HG03039 (cell line): ENCODE measurements around the gene GOLGA7B.

Experiments
- ATAC-seq: cut with Tn5 transposase; IDR thresholded peaks from one replicate; pipeline ENCODE4 v1.9.1; 2021; ENCODE audit warnings: mild to moderate bottlenecking, moderate library complexity; ENCODE audit not compliant: unreplicated experiment

GOLGA7B gene

DNA sequence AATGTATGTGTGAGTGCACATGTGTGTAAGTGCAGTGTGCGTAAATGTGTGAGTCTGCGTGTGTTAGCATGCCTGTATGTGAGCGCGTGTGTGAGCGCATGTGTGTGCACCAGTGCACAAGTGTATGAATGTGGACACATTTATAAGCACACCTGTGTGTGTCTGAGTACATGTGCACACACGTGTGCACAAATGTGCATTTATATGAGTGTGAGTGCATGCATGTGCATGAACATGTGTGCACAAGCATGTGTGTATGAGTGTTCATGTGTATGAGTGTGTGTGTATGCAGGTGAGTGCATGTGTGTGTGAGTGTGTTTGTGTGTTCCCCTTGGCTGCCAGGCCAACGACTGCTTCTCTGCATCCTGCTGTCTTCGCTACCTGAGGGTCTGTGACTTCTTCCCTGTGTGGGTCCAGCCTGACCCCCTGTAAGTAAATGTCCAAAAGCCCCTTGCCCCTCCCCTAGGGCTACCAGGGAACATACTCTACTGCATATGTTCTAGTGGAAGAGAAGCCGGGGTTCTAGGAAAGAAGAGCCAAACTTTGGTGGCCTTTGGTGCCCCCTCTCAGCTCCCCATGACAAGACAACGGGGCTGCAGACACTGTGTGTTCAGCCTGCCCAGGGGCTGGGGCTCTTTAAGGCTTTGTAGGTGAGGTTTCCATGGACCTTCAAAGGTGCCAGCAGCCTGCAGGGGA is 17.0 kb downstream of the GOLGA7B start:
- ATAC-seq: no peak

DNA sequence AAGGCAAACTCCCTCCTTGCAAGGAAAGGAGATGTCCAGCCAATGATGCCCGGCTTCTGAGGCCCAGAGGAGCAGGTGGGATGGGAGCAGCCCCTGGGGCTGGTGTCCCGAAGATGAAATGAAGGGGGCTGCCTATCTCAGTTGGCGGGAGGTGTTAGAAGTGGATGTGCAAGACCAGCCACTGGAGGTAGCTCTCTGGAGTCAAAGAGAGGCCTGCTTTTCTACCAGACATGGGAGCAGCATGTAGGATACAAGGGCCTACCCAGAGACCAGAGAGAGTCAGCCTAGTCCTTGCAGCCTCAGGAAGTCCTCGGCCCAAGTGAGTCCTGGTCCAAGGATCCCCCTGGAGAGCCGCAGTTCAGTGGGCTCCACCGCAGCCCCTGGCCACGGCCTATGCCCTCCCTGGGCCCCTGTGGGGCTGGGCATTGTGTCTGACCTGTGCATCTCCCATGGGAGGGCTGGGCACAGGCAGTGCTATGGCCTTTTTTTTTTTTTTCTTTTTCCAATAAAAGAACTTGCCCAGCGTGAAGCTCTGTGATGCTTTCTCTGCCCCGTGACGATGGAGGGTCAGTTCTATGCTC is 17.7 kb downstream of the GOLGA7B start:
- no peak for ATAC-seq

DNA sequence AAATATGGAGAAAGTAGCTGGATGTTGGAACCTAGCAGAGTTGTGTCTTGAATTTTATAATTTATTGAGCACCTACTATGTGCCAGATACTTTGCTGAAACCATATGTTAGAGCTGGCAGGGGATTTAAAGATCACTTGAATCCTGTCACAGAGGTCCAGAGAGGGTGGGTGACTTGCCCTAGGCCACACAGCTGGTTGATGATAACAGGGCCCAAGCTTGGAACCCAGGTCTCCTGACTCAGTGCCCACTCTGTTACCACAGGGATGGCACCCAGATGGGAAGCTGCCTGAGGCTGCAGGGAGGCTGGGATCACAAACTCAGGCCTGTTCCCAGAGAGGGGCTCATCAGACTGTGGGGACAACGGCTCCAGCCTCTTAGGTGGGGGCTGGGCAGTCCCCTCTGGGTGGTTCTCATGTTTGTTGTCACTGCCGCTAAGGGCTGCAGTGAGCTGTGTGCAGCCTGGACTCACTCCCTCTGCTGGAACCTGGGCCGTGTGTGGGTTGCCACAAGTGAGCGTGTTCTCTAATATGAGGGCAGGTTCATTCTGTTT is 18.6 kb downstream of the GOLGA7B start:
- no peak for ATAC-seq

DNA sequence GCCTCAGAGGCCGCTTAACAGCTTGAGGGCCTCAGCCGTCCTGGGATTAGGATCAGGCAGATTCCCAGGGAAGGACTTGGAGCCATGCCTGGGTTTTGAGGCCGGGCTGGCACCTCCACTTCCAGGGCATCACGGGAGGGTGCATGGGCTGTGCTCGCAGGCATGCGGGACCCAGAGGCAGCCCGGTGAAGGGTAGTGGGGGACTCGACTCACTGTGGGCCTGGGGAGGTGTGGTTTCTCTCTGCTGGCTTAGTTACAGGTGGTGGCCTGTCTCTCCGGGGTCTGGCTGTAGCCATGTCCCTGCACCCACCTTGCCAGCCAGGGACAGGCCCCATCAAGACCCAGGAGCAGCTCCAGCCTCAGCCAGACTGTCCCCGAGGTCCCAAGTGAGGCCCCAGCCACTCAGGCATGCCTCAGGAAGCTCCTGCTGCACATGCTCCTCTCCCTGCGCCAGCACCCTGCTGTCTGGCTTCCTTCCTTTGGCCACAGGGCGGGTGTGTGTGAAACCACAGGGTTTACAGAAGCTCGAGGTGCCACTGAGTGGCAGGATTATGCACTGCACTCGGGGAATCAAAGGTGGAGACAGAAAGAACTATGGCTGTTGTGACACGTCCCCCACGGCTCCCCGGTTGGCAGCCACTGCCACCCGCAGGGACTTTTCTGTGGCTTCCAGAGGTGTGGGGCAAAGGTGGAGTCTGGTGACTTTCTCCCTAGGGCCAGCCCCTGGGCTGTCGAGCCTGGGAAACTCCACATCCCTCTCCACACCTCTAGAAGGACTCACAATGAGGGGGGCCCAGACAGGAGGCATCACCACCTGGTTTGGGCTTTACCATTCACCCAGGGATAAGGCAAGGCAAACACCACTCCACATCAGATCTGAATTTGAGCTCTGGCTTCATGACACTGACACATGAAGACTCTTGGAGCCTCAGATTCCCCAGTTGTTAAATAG is 19.7 kb downstream of the GOLGA7B start:
- peak; percentile 78 for ATAC-seq

DNA sequence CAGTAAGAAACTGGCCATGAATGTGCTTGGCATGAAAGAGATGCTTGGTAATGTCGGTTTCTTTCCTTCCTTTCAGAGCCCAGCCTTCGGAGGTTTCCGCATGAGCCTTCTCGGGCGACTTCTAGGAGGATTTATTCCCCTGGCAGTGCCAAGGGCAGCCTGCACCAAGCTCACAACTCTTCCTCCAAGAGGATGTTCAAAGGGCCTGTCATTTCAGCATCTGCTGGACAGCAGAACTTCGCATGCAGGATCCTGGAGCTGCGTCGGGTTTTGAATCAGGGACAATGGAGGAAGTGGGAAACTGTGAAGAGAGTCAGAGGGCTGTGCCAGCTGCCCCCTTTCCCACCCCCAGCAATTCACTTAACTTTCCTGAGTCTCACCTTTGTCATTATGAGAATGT is 21.3 kb downstream of the GOLGA7B start:
- no peak for ATAC-seq

DNA sequence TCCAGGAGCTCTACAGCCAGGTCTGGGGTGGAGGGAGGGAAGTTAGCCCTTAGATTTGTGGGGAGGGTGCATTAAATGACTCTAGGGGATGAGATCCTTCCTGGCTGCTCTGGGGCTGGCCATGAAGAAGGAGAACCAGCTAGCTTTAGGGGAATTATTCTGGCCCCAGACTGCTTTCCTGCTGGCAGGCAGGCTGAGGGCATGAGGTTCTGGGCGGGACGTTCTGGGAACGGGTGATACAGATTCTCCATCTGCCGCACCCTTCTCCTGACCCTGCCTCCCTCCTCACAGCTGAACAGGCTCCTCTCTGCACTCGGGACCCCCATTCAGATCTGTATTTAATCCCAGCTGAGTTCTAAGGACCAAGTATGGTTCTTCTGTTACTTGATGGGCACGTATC is 23.9 kb downstream of the GOLGA7B start:
- ATAC-seq: no peak

DNA sequence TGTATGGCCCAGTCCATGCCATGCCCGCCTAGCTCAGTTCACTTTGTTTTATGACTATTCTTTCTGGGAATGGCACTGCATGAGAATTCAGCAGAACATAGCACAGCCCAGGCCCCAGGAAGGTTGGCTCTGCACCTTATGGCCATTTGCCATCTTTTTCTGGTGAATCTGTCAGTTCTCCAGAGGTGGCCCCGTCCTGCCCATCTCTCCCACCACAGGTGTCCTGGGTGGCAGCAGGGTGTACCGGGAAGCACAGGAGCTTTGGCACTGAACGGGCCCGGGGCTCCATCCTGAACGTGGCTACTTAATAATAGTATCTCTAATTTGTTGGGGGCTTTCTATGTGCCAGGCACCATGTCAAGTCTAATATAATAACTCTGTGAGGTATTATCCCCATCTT is 24.7 kb downstream of the GOLGA7B start:
- ATAC-seq: no peak

DNA sequence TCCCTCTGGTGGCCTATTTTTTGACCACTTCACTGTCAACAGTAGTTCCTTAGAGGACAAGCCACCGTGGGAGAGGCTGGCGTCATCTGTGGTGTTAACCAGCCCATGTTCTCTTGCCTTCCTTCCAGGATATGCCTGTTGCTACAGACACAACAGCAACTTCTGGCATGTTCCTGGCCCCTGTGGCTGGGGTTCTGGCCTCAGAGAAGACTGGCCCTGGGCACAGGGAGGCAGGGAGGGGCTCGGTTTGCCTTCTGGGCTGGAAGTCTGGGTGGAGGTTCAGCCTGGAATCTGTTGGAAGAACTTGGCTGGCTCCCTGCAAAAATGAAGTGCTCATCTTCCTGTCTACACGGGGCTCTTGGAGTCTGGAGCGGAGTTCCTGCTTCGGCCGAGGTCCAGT is 25.7 kb downstream of the GOLGA7B start:
- no peak for ATAC-seq

DNA sequence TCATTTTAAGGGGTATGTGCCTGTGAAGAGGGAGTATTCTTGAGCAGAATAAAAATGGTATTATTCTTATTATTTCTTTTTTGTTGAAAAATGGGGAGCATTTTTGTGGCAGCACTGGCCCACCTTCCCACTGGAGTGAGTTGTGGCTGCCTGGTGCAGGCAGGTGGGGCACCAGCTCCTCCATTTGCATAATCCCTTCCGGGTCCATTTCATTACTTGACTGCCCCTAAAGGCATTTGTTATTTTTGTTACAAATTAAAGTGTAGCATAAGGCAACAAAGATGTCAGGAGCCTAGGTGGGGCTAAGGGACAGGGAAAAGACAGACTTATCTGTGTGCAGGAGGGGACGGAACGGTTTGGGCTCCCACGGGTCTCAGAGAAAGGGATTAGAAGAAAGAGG is 26.8 kb downstream of the GOLGA7B start:
- ATAC-seq: no peak

DNA sequence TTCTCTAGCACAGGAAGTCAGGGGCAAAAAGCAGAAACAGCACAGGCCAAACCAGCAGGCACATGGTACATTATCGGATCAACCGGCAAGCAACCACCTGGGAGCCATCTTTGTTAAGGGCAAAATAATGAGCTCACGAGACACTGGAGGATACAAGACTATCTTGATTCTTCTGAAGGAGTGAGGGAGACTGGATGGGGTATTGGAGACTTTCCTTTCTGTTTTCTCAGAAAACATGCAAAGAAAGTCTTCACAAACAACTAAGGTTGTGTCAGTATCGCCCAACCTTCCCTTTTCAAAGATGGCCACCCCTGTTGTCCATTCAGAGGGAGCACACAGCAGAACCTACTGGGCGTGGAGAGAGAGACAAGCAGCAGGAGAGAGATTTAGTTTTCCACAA is 29.6 kb downstream of the GOLGA7B start:
- ATAC-seq: no peak

DNA sequence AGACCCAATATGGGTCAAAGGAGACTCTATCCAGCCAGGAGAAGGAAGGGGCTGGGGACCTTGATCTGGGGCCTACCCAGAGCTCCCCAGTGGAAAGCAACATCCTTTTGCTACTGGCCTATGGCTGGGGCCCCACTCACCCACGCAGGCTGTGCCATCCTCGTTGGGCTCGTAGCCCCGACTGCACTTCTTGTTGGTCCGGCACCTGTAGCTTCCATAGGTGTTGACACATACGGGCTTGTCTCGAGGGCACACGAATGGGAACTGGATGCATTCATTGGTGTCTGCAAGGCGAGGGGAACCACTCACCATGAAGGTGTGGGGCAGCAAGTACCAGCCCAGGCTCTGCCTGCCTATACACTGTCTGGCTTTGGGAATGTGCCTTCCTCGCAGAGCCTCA is 30.5 kb downstream of the GOLGA7B start:
- ATAC-seq: no peak

DNA sequence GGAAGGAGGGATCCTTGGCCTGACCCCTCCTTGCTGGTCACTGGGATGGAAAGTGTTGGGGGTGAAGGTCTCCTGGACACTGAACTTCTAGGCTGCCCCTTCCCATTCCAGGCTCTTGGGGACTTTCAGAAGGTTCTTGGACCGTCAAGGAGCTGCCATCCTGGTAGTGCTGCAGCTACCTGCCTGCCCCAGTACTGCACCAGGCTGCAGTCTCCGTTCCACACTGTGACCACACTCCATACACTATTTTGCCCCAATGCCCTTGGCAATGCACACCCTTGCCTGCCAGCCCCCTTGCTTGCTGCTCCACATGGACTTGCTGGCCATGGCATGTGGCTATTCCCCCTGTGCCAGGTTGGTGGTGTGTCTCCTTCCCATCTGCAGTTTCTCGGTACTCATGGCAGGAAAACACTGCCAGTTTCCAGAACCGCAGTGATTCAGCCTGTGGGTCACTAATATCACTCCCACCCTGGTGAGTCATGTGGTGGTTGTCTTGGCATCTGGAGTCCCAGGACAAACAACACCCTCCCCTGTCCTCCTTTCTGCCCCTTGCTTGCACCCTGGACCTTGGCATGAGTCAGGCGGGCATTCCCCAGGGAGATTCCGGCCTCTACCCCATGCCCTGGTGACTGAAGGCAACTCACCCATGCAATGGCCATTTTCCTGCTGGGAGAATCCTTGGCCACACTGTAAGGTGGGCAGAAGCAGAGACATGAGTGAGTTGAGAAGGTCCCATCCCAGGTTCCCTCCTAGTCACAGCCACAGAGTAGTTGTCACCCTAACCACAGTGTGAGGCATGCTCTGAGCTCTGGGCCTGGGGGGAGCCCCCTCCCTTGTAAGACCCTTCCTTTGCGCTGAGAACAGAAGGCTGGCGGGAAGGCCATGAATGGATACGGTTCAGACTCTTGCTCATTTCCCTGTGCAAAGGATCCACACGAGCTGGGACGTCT is 32.8 kb downstream of the GOLGA7B start:
- ATAC-seq: no peak

DNA sequence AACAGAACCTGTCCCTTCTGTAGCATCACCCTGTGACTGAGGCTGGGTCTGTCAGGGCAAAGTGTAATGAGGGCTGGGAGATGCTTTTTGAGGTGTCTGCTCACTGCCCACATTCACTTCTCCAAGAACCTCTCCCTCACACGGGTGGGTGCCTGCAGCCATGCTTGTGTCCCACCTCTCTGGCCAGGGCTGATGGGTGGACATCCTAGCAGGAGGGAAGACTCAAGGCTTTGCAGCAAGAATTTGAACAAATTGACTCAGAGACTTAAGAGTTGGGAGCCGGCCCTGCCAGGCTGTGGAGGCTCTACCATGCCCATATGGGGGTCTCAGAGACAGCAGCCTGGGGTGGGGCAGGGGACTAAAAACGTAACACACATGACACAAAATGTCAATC is 33.4 kb downstream of the GOLGA7B start:
- ATAC-seq: no peak

DNA sequence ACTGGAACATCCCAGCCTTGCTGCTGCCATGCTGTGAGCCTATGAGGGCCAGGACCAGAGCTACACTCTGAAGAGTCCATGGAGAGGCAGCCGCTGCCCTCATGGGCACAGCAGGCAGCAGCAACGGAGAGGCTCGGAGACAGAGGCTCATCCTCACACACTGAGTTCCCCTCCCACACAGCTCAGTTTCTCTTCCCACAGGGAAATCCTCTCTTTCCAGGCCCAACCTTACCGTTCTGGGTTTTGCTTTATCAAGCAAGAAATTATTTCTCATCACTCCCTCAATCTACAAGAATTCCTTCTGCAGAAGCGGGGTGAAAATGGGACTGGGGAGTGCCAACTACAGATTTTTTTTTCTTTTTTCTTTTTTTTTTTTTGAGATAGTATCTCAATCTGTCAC is 36.6 kb downstream of the GOLGA7B start:
- no peak for ATAC-seq

DNA sequence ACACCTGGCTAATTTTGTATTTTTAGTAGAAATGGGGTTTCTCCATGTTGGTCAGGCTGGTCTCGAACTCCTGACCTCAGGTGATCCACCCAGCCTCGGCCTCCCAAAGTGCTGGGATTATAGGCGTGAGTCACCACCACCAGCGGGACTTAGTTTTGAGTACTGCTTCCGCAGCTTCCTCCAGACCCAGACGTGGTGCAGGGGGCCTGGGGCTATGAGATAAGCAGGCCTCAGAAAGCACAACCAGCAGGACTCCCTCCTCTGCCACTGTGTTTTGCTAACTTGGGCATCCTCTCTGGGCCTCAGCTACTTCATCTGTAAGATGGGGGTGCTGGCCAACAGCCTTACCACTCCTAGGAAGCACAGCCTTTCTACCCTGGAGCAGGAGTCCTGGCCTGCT is 37.8 kb downstream of the GOLGA7B start:
- no peak for ATAC-seq

DNA sequence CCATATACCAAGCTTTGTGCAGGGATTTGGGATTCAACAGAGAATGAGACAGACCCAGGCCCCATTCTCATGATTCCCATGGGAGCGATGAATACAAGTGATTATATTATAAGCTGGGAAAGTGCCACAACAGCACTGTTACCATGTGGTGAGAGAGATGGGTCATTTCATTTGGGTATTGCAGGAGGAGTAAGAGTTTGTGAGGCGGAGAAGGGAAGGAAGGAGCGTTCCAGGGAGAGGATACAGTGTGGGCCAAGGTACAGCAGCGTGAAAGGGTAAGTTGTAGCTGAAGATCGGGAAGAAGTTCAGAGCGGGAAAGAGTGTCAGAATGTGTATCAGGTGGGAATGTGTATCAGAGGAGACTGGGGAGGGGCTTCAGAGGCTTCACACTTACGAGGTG is 38.5 kb downstream of the GOLGA7B start:
- no peak for ATAC-seq

DNA sequence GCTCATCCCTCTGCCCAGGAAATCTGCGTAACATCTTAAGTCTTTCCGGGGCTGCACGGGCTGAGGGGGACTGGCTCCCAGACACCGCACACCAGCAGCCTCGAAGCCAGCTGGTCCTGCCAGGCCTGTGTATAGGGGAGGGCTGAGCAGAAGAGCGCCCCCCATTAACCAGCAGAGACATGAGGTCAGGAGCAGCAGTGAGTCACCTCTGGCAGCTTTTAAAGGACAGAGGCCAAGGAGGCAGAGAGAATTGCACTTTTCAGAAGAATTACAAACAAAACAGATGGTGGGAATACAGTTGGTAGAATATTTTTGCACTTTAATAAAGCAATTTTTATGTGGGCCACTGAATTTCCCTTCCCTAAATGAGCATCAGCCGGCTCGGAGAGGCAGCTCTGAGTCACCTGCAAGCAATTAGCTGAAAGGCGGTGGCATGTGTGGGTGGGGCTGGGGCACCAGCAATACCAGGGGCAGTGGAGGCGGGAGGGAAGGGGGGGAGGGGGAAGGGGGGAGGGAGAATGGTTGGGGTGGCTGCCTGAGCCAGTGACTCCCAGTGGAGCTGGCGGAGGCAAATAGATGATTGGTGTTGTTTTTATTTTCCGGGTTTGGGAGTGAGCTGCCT is 39.1 kb downstream of the GOLGA7B start:
- no peak for ATAC-seq

DNA sequence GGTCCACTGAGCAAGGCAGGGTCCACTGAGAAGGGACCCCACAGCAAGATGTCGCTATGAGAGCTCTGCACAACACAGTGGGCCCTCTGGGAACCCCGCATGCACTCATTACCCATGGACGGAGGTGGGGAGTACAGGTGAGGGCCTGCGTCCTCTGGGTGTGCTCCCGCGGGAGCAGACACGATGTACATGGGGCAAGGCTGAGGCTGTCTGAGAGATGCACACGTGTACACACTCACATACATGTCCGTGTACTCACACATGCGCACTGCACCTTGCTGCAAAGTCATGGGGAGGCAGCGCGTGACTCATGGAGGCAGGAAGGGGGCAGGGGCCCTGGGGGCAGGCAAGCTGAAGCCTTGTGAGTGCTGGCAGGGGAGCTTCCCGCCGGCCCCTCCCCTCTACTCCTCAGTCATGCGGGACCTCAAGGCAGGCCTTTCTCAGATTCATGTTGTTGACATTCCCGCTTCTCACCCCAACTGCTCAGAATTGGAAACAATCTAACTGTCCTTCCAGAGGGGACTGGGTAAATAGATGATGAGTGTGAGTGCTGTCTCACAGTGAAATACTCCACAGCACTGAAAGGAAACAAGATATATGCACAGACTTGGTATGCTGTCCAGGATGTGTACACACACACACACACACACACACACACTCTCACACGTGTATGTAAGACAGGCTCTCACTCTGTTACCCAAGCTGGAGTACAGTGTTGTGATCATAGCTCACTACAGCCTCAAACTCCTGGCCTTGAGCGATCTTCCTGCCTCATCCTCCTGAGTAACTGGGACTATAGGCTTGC is 40.0 kb downstream of the GOLGA7B start:
- no peak for ATAC-seq

DNA sequence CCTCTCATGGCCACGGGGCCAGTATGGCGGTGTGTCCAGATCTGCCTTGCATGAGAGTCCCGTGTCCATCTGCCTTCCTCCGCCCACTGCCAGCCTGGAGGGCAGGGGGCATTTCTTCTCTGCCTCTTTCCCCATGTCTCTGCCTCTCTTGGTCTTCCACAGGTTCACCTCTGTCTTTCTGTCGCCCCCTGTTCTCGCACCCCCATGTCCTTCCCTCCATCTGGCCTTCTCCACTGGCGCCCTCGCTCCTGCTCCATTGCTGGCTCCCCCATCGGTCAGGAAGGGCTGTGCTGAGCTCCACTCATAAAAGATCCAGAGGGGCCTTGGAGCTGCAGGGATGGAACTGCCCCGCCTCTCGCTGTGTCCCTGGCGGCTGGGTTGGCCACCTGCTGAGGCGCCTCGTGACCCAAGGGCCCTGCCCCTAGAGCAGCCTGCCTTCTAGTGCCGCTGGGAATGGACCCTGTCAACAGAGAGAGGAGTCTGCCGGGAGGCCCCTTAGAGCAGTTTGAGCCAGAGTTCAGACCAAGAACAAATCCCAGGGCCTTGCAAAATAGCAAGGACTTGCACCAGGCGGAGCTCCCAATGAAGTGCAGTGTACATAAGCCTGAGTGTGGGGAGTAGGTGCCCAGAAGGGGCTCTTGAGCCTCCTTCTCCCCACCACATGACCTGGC is 42.0 kb downstream of the GOLGA7B start:
- no peak for ATAC-seq
